MCF 10A (cell line): ENCODE data around the gene DNAJA4. TPM values are rescaled to one million over a fixed set of nuclear protein-coding genes. Genes with fewer than 3 reads are reported as not detected.

Experiments
- BruUV-seq: library from RNA; stranded (reverse); fragments of 400-500 nt; replicated peaks from 2 replicates; lab custom pipeline; 2021; lab: Mats Ljungman, UMichigan
- CTCF ChIA-PET: fragments of 300-600 bp; sonication (Branson Sonifier 250); formaldehyde crosslinking; extraction: SDS; loops from one replicate; lab custom pipeline; 2021; ENCODE audit warnings: antibody characterized with exemption, inconsistent platforms; lab: Yijun Ruan, JAX
- POLR2A ChIA-PET: fragments of 300-600, 350-650 bp; sonication (Branson Sonifier 250); formaldehyde crosslinking; extraction: SDS; loops from one replicate; lab custom pipeline; 2020; ENCODE audit warnings: antibody characterized with exemption, inconsistent platforms; lab: Yijun Ruan, JAX
- DNase-seq: peaks from one replicate; pipeline ENCODE4 v3.0.0-alpha.2; 2018; ENCODE audit not compliant: unreplicated experiment
- H3K27ac Mint-ChIP-seq: one replicate; pipeline ENCODE4 v1.8.0; 2022; ENCODE audit warnings: mild to moderate bottlenecking, low read depth, mixed read lengths; ENCODE audit not compliant: unreplicated experiment
- H3K27me3 Mint-ChIP-seq: one replicate; pipeline ENCODE4 v1.8.0; 2022; ENCODE audit warnings: mixed read lengths; ENCODE audit not compliant: insufficient read depth, unreplicated experiment
- H3K36me3 Mint-ChIP-seq: one replicate; pipeline ENCODE4 v1.8.0; 2022; ENCODE audit warnings: mild to moderate bottlenecking, moderate library complexity, mixed read lengths; ENCODE audit not compliant: insufficient read depth, unreplicated experiment
- H3K4me1 Mint-ChIP-seq: one replicate; pipeline ENCODE4 v1.8.0; 2022; ENCODE audit warnings: mixed read lengths; ENCODE audit not compliant: insufficient read depth, unreplicated experiment
- H3K4me3 Mint-ChIP-seq: one replicate; pipeline ENCODE4 v1.8.0; 2022; ENCODE audit warnings: mild to moderate bottlenecking, moderate library complexity, mixed read lengths; ENCODE audit not compliant: unreplicated experiment
- H3K9me3 Mint-ChIP-seq: one replicate; pipeline ENCODE4 v1.8.0; 2022; ENCODE audit warnings: mixed read lengths; ENCODE audit not compliant: unreplicated experiment
- intact Hi-C: fragments of 100-400 bp; cut with micrococcal nuclease; formaldehyde crosslinking; loops from 2 replicates; pipeline ENCODE4 v1.14.1; 2022
- total RNA-seq: library from RNA; stranded (reverse); gene quantifications from 2 replicates; pipeline ENCODE4 v1.2.3, GENCODE V29; 2022
- TF ChIP-seq, protein P1 (sequence below): fragments of 200-600 bp; IDR thresholded peaks from one replicate; pipeline ENCODE4 v1.8.0; 2022; ENCODE audit warnings: antibody characterized with exemption, mild to moderate bottlenecking; ENCODE audit not compliant: unreplicated experiment

The DNAJA4 gene
- total RNA-seq, 1 experiment from 2014 or later, result not detected

- Mint-ChIP-seq H3K4me1 (no peaks in the 10 kb centered on the region), H3K36me3 (no peaks in the 10 kb centered on the region), H3K4me3 (no peak overlapping the region), H3K27me3 (no peaks in the 10 kb centered on the region), H3K9me3 (no peaks in the 10 kb centered on the region), H3K27ac (no peak overlapping the region)
- ChIA-PET POLR2A (no interaction called here), CTCF (interaction anchor here (0.6 to 1.4 kb wide), 2 partner anchors 9 to 461 kb away, joined by 3 to 7 read pairs; no protein-coding TSS in a partner anchor)
- intact Hi-C loops, result no loop called here
- no peak for DNase-seq
- BruUV-seq, result no TSS peak
- TF ChIP-seq, protein P1, sequence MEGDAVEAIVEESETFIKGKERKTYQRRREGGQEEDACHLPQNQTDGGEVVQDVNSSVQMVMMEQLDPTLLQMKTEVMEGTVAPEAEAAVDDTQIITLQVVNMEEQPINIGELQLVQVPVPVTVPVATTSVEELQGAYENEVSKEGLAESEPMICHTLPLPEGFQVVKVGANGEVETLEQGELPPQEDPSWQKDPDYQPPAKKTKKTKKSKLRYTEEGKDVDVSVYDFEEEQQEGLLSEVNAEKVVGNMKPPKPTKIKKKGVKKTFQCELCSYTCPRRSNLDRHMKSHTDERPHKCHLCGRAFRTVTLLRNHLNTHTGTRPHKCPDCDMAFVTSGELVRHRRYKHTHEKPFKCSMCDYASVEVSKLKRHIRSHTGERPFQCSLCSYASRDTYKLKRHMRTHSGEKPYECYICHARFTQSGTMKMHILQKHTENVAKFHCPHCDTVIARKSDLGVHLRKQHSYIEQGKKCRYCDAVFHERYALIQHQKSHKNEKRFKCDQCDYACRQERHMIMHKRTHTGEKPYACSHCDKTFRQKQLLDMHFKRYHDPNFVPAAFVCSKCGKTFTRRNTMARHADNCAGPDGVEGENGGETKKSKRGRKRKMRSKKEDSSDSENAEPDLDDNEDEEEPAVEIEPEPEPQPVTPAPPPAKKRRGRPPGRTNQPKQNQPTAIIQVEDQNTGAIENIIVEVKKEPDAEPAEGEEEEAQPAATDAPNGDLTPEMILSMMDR, result no peak
These were observed 15.2 kb upstream of the DNAJA4 start for GRCh38 chr15:78249131-78249530.

GRCh38 chr15:78251136-78251535 lies 13.2 kb upstream of the DNAJA4 start:
- ChIA-PET POLR2A (no interaction called here), CTCF (interaction anchor here (1.3 kb wide), 1 partner anchor 143 kb away, joined by 4 read pairs; no protein-coding TSS in a partner anchor)
- Mint-ChIP-seq H3K9me3 (no peaks in the 10 kb centered on the region), H3K27ac (no peak overlapping the region), H3K36me3 (no peaks in the 10 kb centered on the region), H3K4me1 (no peaks in the 10 kb centered on the region), H3K27me3 (no peaks in the 10 kb centered on the region), H3K4me3 (no peak overlapping the region)
- no TSS peak for BruUV-seq
- no peak for DNase-seq
- intact Hi-C loops, result no loop called here
- TF ChIP-seq, protein P1, result no peak

- no TSS peak for BruUV-seq
These were observed 8.8 kb upstream of the DNAJA4 start for GRCh38 chr15:78255421-78256043.

DNA sequence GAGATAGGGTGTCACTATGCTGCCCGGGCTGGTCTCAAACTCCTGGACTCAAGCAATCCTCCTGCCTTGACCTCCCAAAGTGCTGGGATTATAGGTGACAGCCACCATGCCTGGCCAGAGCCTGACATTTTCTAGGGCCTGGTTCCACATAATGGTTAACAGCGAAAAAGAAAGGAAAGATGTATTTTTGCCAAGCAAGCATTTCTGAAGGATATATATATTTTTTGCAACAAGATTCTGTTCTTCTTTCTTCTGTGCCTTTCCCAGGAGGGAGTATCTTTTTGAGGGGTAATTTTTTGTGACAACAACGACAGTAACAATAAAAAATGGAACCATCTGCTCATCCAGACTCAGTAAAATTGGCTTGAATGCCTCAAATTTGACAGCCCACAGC lies 8.3 kb upstream of the DNAJA4 start:
- H3K36me3 Mint-ChIP-seq, result peaks cover 6% of the 10 kb centered on the region
- intact Hi-C loops, result no loop called here
- POLR2A ChIA-PET, result no interaction called here
- H3K9me3 Mint-ChIP-seq, result no peaks in the 10 kb centered on the region
- BruUV-seq, result no TSS peak
- no peak overlapping the region for H3K4me3 Mint-ChIP-seq
- H3K27ac Mint-ChIP-seq, result no peak overlapping the region
- no peaks in the 10 kb centered on the region for H3K4me1 Mint-ChIP-seq
- CTCF ChIA-PET, result interaction anchor here (0.7 to 1.8 kb wide), 3 partner anchors 14 to 290 kb away, joined by 3 to 10 read pairs (median 4); no protein-coding TSS in a partner anchor
- H3K27me3 Mint-ChIP-seq, result peaks cover 8% of the 10 kb centered on the region
- TF ChIP-seq, protein P1, result no peak
- no peak for DNase-seq

More at GRCh38 chr15:78255421-78256043, 8.8 kb upstream of the DNAJA4 start:
- peaks cover 8% of the 10 kb centered on the region for H3K27me3 Mint-ChIP-seq
- no peaks in the 10 kb centered on the region for H3K4me1 Mint-ChIP-seq
- H3K9me3 Mint-ChIP-seq, result no peaks in the 10 kb centered on the region
- H3K27ac Mint-ChIP-seq, result no peak overlapping the region
- no peak for DNase-seq
- TF ChIP-seq, protein P1, result no peak
- no peak overlapping the region for H3K4me3 Mint-ChIP-seq
- intact Hi-C loops, result no loop called here
- peaks cover 5% of the 10 kb centered on the region for H3K36me3 Mint-ChIP-seq
- CTCF ChIA-PET, result interaction anchor here (0.6 to 1.8 kb wide), 4 partner anchors 13 to 289 kb away, joined by 4 to 10 read pairs (median 4); no protein-coding TSS in a partner anchor
- POLR2A ChIA-PET, result interaction anchor here (0.6 to 0.7 kb wide), 2 partner anchors 25 to 29 kb away, joined by 3 to 4 read pairs; no protein-coding TSS in a partner anchor
